LNCAP (cell line): ENCODE results near the gene CUEDC2.

ENCODE experiments used
- TF ChIP-seq, protein P1 (sequence below): fragments of 450-650 bp; IDR thresholded peaks from 2 replicates; pipeline ENCODE4 v1.5.1; 2017; ENCODE audit warnings: mild to moderate bottlenecking

Gene CUEDC2

GRCh38 chr10:102432162-102432950 is at the start of gene CUEDC2:
TSS of gene CUEDC2 (minus strand) at chr10:102432574. CDS start at chr10:102425188, 7,386 bp downstream.
- TF ChIP-seq, protein P1, sequence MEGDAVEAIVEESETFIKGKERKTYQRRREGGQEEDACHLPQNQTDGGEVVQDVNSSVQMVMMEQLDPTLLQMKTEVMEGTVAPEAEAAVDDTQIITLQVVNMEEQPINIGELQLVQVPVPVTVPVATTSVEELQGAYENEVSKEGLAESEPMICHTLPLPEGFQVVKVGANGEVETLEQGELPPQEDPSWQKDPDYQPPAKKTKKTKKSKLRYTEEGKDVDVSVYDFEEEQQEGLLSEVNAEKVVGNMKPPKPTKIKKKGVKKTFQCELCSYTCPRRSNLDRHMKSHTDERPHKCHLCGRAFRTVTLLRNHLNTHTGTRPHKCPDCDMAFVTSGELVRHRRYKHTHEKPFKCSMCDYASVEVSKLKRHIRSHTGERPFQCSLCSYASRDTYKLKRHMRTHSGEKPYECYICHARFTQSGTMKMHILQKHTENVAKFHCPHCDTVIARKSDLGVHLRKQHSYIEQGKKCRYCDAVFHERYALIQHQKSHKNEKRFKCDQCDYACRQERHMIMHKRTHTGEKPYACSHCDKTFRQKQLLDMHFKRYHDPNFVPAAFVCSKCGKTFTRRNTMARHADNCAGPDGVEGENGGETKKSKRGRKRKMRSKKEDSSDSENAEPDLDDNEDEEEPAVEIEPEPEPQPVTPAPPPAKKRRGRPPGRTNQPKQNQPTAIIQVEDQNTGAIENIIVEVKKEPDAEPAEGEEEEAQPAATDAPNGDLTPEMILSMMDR, result no peak

DNA sequence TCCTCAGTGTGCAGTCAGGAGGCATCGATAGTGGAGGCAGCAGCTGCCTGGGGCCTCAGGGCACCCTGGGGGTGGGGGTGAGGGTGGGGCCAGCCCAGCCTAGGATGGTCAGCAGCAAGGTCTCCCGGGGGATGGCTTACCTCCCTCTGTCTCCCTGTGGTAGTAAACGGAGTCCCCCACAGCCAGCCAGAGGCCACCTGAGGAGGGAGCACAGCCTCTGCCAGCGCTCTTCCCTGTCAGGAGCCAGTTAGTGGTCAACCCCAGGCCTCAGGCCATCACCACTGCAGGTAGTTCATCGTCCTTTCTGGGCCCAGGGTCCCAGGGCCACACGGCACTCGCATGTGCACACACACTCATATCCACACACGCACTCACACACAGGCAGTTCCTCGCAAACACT is 48.0 kb upstream of the CUEDC2 start:
- TF ChIP-seq, protein P1, result no peak

GRCh38 chr10:102479651-102480050 is 47.3 kb upstream of the CUEDC2 start:
- TF ChIP-seq, protein P1, result no peak

DNA sequence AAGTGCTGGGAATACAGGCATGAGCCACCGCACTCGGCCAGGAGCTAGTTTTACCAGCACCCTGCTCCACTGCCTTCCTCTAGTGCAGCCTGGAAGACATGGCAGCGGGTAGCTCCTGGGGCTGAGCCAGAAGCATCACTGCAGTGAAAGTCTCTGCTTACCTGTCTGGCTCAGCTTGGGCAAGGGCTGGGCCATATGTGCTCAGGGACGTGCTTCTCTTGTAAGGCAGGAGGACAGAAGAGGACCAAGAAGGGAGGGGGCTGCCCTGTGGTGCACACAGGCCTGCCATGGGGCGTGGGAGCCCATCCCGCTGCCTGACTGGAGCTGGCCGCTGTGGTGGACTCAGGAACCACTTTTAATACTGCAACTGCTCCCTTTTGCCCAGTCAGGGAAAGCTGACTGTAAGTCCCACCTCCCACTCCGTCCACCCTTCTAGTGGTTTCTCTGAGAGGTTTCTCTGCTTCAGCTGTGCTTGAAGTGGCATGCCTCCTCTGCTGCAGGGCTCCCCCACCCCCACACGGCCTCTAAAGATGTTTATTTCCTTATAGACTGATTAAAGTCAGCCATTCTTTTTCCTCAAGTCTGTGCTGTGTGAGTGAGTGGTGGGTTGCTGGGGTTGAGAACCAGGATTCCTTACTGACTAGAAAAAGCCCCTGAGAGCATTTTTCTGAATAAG is 44.2 kb upstream of the CUEDC2 start:
- TF ChIP-seq, protein P1, result no peak

DNA sequence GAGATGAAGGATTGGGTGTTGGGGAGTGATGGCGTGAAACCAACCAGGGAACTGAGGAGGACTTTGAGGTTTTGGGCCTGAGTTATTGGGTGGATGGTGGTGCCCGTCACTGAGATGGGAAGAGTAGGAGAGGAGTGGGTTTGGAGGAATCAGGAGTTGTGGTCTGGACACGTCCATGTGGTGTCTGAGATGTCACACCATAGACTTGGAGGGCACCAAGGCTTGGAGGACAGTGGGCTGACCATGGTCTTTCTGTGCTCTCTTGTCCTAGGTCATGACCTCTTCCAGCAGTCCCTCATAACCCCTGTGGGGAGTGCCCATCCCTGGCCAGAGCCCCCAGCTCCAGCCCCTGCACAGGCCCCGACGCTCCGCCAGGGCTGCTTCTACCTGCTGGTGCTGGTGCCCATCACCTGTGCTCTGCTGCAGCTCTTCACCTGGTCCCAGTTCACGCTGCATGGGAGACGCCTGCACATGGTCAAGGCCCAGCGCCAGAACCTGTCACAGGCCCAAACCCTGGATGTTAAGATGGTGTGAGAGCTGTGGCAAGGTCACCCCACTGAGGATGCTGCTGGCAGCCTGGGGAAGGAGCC is 43.2 kb upstream of the CUEDC2 start:
- TF ChIP-seq, protein P1, result no peak

GRCh38 chr10:102473445-102474331 is 41.3 kb upstream of the CUEDC2 start:
- TF ChIP-seq, protein P1, result no peak
